ENCODE data around the gene HORMAD1. TPM values are rescaled to one million over a fixed set of nuclear protein-coding genes. Genes with fewer than 3 reads are reported as not detected.

The HORMAD1 gene
- polyA plus RNA-seq, 1 donor from 2014 or later, result not detected

DNA sequence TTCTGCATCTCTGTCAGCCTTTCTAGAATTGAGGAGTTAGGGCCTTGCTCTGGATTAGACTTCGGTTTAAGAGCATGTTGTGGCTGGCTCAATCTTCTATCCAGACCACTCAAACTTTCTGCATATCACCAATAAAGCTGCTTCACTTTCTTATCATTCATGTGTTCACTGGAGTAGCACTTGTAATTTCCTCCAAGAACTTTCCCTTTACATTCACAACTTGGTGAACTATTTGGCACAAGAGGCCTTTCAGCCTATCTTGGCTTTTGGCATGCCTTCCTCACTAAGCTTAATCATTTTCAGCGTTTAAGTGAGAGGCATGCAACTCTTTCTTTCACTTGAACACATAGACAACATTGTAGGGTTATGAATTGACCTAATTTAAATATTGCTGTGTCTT, 3.6 kb upstream of the HORMAD1 start:
- Histone ChIP-seq H3K9ac (ENCODE audit: low read length) (no peak overlapping the region), H4K20me1 (ENCODE audit: insufficient read depth) (no peaks in the 10 kb centered on the region), H3K9me2 (ENCODE audit: insufficient read depth, low read length) (no peaks in the 10 kb centered on the region), H3K27ac (ENCODE audit: low read length) (no peak overlapping the region), H2AFZ (ENCODE audit: low read depth, low read length) (no peak overlapping the region), H3F3A (ENCODE audit: insufficient read depth, low read length, poor library complexity, severe bottlenecking) (no peaks in the 10 kb centered on the region), H3K36me3 (ENCODE audit: insufficient read depth, low read length) (no peaks in the 10 kb centered on the region), H3K27me3 (ENCODE audit: insufficient read depth, low read depth, low read length) (no peaks in the 10 kb centered on the region), H3K4me3 (ENCODE audit: low read length) (no peak overlapping the region), H3K79me2 (replicated peaks; ENCODE audit: insufficient read depth, low read length) (no peaks in the 10 kb centered on the region), H3K4me2 (ENCODE audit: low read length) (no peak overlapping the region), H3K9me3 (ENCODE audit: low read length) (no peaks in the 10 kb centered on the region)
- TF ChIP-seq REST (IDR thresholded peaks at IDR 0.05; ENCODE audit: borderline replicate concordance) (no peak), MXI1 (conservative IDR thresholded peaks at IDR 0.05; ENCODE audit: poor library complexity, severe bottlenecking) (no peak), POLR2AphosphoS5 (IDR thresholded peaks at IDR 0.05) (no peak), EZH2 (IDR thresholded peaks at IDR 0.05; ENCODE audit: borderline replicate concordance, insufficient read depth, low read length, poor library complexity, severe bottlenecking) (no peak), CTCF (IDR thresholded peaks at IDR 0.05; ENCODE audit: poor library complexity, severe bottlenecking) (no peak), EP300 (conservative IDR thresholded peaks at IDR 0.05; ENCODE audit: poor library complexity, severe bottlenecking) (no peak), TAF1 (IDR thresholded peaks at IDR 0.05; ENCODE audit: low read depth) (no peak), RAD21 (conservative IDR thresholded peaks at IDR 0.05) (no peak), SMC3 (conservative IDR thresholded peaks at IDR 0.05; ENCODE audit: poor library complexity) (no peak)

DNA sequence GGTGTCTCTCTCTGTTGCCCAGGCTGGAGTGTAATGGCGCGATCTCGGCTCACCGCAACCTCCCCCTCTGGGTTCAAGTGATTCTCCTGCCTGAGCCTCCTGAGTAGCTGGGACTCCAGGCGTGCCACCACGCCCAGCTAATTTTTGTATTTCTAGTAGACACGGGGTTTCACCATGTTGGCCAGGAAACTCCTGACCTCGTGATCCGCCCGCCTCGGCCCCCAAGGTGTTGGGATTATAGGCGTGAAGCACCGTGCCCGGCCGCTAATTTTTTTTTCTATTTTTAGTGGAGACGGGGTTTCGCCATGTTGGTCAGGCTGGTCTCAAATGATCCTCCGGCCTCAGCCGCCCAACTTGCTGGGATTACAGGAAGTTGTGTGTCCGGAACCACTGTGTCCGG, 597 bp downstream of the HORMAD1 start:
- no peaks in the 10 kb centered on the region for H4K20me1 ChIP-seq (ENCODE audit: insufficient read depth)
- no peaks in the 10 kb centered on the region for H3K27me3 ChIP-seq (ENCODE audit: insufficient read depth, low read depth, low read length)
- H2AFZ ChIP-seq (ENCODE audit: low read depth, low read length), result no peak overlapping the region
- no peak overlapping the region for H3K9ac ChIP-seq (ENCODE audit: low read length)
- no peaks in the 10 kb centered on the region for H3K9me2 ChIP-seq (ENCODE audit: insufficient read depth, low read length)
- H3F3A ChIP-seq (ENCODE audit: insufficient read depth, low read length, poor library complexity, severe bottlenecking), result no peaks in the 10 kb centered on the region
- no peak overlapping the region for H3K27ac ChIP-seq (ENCODE audit: low read length)
- H3K4me3 ChIP-seq (ENCODE audit: low read length), result no peak overlapping the region
- H3K4me2 ChIP-seq (ENCODE audit: low read length), result no peak overlapping the region
- H3K36me3 ChIP-seq (ENCODE audit: insufficient read depth, low read length), result no peaks in the 10 kb centered on the region
- H3K79me2 ChIP-seq (replicated peaks; ENCODE audit: insufficient read depth, low read length), result no peaks in the 10 kb centered on the region
- TF ChIP-seq EP300 (conservative IDR thresholded peaks at IDR 0.05; ENCODE audit: poor library complexity, severe bottlenecking) (no peak), REST (IDR thresholded peaks at IDR 0.05; ENCODE audit: borderline replicate concordance) (no peak), RAD21 (conservative IDR thresholded peaks at IDR 0.05) (no peak), TAF1 (IDR thresholded peaks at IDR 0.05; ENCODE audit: low read depth) (no peak), POLR2AphosphoS5 (IDR thresholded peaks at IDR 0.05) (no peak), CTCF (IDR thresholded peaks at IDR 0.05; ENCODE audit: poor library complexity, severe bottlenecking) (no peak), EZH2 (IDR thresholded peaks at IDR 0.05; ENCODE audit: borderline replicate concordance, insufficient read depth, low read length, poor library complexity, severe bottlenecking) (no peak), SMC3 (conservative IDR thresholded peaks at IDR 0.05; ENCODE audit: poor library complexity) (no peak), MXI1 (conservative IDR thresholded peaks at IDR 0.05; ENCODE audit: poor library complexity, severe bottlenecking) (no peak)
- no peaks in the 10 kb centered on the region for H3K9me3 ChIP-seq (ENCODE audit: low read length)

Measured in neural cell (in vitro differentiated cells).